OCI-LY7 (cell line): ENCODE results near the gene TTL. TPM values are rescaled to one million over a fixed set of nuclear protein-coding genes. Genes with fewer than 3 reads are reported as not detected.

Experiments
- BruUV-seq: library from RNA; stranded (reverse); fragments of 400-500 nt; replicated peaks from 2 replicates; lab custom pipeline; 2021; lab: Mats Ljungman, UMichigan
- CTCF ChIA-PET: fragments of 300-600 bp; sonication (Branson Sonifier 250); formaldehyde crosslinking; loops from one replicate; lab custom pipeline; 2022; ENCODE audit warnings: antibody characterized with exemption; ENCODE audit not compliant: unreplicated experiment; lab: Charles Lee
- POLR2A ChIA-PET: fragments of 300-600 bp; sonication (Branson Sonifier 250); formaldehyde crosslinking; loops from one replicate; lab custom pipeline; 2022; ENCODE audit warnings: antibody characterized with exemption; lab: Charles Lee
- DNase-seq: peaks from one replicate; pipeline ENCODE4 v3.0.0-alpha.2; 2015; ENCODE audit warnings: low spot score
- H2AFZ ChIP-seq: fragments of 200-600 bp; sonication (generic), shearing (Covaris generic); 2 replicates; pipeline ENCODE4 v1.6.1; 2014; ENCODE audit warnings: mild to moderate bottlenecking, antibody characterized with exemption, low read length, moderate library complexity
- H3K27ac ChIP-seq: fragments of 200-600 bp; sonication (generic); 2 replicates; pipeline ENCODE4 v1.5.1; 2014; ENCODE audit warnings: mixed run types, low read depth, mild to moderate bottlenecking, moderate library complexity, low read length, inconsistent platforms; ENCODE audit not compliant: poor library complexity, severe bottlenecking
- H3K36me3 ChIP-seq: fragments of 200-600 bp; sonication (generic); 2 replicates; pipeline ENCODE4 v1.6.1; 2014; ENCODE audit warnings: mild to moderate bottlenecking, antibody characterized with exemption, low read length, moderate library complexity, mixed read lengths; ENCODE audit not compliant: insufficient read depth
- H3K4me1 ChIP-seq: fragments of 200-600 bp; sonication (generic); 2 replicates; pipeline ENCODE4 v1.5.1; 2014; ENCODE audit warnings: mild to moderate bottlenecking, low read length; ENCODE audit not compliant: insufficient read depth, poor library complexity, severe bottlenecking
- H3K4me2 ChIP-seq: fragments of 200-600 bp; sonication (generic); 2 replicates; pipeline ENCODE4 v1.6.1; 2014; ENCODE audit warnings: mild to moderate bottlenecking, low read length
- H3K4me3 ChIP-seq: fragments of 200-600 bp; sonication (generic); 2 replicates; pipeline ENCODE4 v1.5.1; 2014; ENCODE audit warnings: mild to moderate bottlenecking, low read depth, low read length; ENCODE audit not compliant: poor library complexity, severe bottlenecking
- H3K79me2 ChIP-seq: fragments of 200-600 bp; sonication (generic); 2 replicates; pipeline ENCODE4 v1.6.1; 2016; ENCODE audit warnings: low read depth, mild to moderate bottlenecking, low read length, moderate library complexity, mixed read lengths; ENCODE audit not compliant: insufficient read depth
- H3K9me2 ChIP-seq: fragments of 200-600 bp; sonication (generic); 2 replicates; pipeline ENCODE4 v1.6.1; 2016; ENCODE audit warnings: mild to moderate bottlenecking, low read length, mixed read lengths; ENCODE audit not compliant: insufficient read depth
- H3K9me3 ChIP-seq: fragments of 200-600 bp; sonication (generic); 2 replicates; pipeline ENCODE4 v1.6.1; 2014; ENCODE audit warnings: mild to moderate bottlenecking, mixed run types, low read length, mixed read lengths
- H4K20me1 ChIP-seq: fragments of 200-600 bp; sonication (generic); 2 replicates; pipeline ENCODE4 v1.6.1; 2014; ENCODE audit warnings: mild to moderate bottlenecking, antibody characterized with exemption, low read length, moderate library complexity, mixed read lengths; ENCODE audit not compliant: insufficient read depth
- CTCF ChIP-seq: fragments of 200-600 bp; sonication (generic); conservative IDR thresholded peaks from 2 replicates; pipeline ENCODE4 v1.5.1; 2014; ENCODE audit warnings: mild to moderate bottlenecking, antibody characterized with exemption, low read length, moderate library complexity, mixed read lengths
- EZH2phosphoT487 ChIP-seq: fragments of 200-600 bp; sonication (generic); IDR thresholded peaks from 2 replicates; pipeline ENCODE4 v1.6.1; 2018; ENCODE audit warnings: low read depth, borderline replicate concordance, mild to moderate bottlenecking, mixed run types, antibody characterized with exemption, low read length, moderate library complexity, mixed read lengths
- intact Hi-C: fragments of 100-400 bp; cut with micrococcal nuclease; formaldehyde crosslinking; loops from one replicate; pipeline ENCODE4 v1.10.0; 2022; ENCODE audit not compliant: unreplicated experiment
- total RNA-seq, 2 experiments: library from RNA; depleted of rRNA in 1 of 2; stranded (reverse); fragments of >200 nt in 1 of 2; shearing (Covaris generic) in 1 of 2; gene quantifications; 2 replicates each; pipeline ENCODE4 v1.2.3, GENCODE V29; 2014 to 2022

TTL gene
- total RNA-seq, 2 experiments from 2014 or later = 27.1 to 45.1 TPM

DNA sequence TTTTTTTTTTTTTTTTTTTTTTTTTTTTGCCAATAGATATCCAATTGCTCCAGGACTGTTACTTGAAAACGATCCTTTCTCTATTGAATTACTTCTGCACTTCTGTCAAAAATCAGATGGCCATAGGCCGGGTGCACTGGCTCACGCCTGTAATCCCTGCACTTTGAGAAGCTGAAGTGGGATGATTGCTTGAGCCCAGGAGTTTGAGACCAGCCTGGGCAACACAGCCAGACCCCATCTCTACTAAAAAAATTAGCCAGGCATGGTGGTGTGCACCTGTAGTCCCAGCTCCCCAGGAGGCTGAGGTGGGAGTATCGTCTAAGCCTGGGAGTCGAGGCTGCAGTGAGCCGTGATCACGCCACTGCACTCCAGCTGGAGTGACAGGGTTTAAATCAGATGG is 98.1 kb downstream of the TTL start:
- H3K27ac ChIP-seq = no peak overlapping the region

DNA sequence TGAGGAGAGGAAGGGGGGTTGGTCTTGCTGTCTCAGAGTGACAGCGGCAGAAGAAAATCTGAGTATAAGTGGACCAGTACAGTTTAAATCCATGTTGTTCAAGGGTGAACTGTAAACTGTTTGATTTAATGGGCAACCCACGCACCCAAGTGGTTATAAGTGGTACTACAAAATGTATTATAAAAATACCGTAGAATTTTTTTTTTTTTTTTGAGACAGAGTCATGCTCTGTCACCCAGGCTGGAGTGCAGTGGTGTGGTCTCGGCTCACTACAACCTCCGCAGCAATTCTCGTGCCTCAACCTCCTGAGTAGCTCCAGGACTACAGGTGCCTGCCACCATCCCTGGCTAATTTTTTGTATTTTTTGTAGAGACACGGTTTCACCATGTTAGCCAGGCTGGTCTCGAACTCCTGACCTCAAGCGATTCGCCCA is 100.4 kb downstream of the TTL start:
- H3K4me2 ChIP-seq = peak overlapping the region; percentile 4; the same call in 1 of the 2 replicates
- H3K9me3 ChIP-seq = no peaks in the 10 kb centered on the region
- peaks cover 16% of the 10 kb centered on the region for H3K36me3 ChIP-seq
- H3K9me2 ChIP-seq = no peaks in the 10 kb centered on the region
- intact Hi-C loops = loop anchor here (5.0 kb wide), 2 partner anchors 40 to 325 kb away; partner anchors contain the start of genes POLR1B and ZC3H8
- peak; percentile 79 for DNase-seq
- no peaks in the 10 kb centered on the region for H4K20me1 ChIP-seq
- TF ChIP-seq EZH2phosphoT487 (no peak), CTCF (peak; percentile 75)
- H2AFZ ChIP-seq = no peak overlapping the region
- ChIA-PET CTCF (no interaction called here), POLR2A (interaction anchor here (0.7 kb wide), 1 partner anchor 8 kb away, joined by 7 read pairs; no protein-coding TSS in a partner anchor)
- H3K4me1 ChIP-seq = peaks cover 27% of the 10 kb centered on the region
- H3K27ac ChIP-seq = no peak overlapping the region
- no TSS peak for BruUV-seq
- no peak overlapping the region for H3K4me3 ChIP-seq
- H3K79me2 ChIP-seq = peaks cover 8% of the 10 kb centered on the region; the same call in 1 of the 2 replicates

More for the DNA sequence above, 98.1 kb downstream of the TTL start:
- intact Hi-C loops = loop anchor here (5.0 kb wide), 2 partner anchors 38 to 323 kb away; partner anchors contain the start of genes POLR1B and ZC3H8
- H3K79me2 ChIP-seq = peaks cover 3% of the 10 kb centered on the region; the same call in 1 of the 2 replicates
- DNase-seq = no peak
- no peaks in the 10 kb centered on the region for H4K20me1 ChIP-seq
- no peaks in the 10 kb centered on the region for H3K9me2 ChIP-seq
- H3K4me2 ChIP-seq = no peak overlapping the region
- no peak overlapping the region for H2AFZ ChIP-seq
- no peaks in the 10 kb centered on the region for H3K9me3 ChIP-seq
- no peak for TF ChIP-seq CTCF
- no peak for TF ChIP-seq EZH2phosphoT487
- BruUV-seq = no TSS peak
- H3K4me1 ChIP-seq = peaks cover 16% of the 10 kb centered on the region
- H3K36me3 ChIP-seq = peaks cover 34% of the 10 kb centered on the region
- H3K4me3 ChIP-seq = no peak overlapping the region
- POLR2A ChIA-PET = no interaction called here
- CTCF ChIA-PET = no interaction called here
